Occipital lobe (tissue), 2 donors: ENCODE results near the gene TCF7L1. TPM values are rescaled to one million over a fixed set of nuclear protein-coding genes. Genes with fewer than 3 reads are reported as not detected.

Source experiments
- DNase-seq: peaks from one replicate; lab custom pipeline; 2025; lab: John Stamatoyannopoulos, UW
- total RNA-seq: library from RNA; depleted of rRNA; stranded (reverse); fragments of >200 nt; gene quantifications from one replicate; pipeline ENCODE4 v1.2.3, GENCODE V29; 2014

Gene TCF7L1
- total RNA-seq, 1 donor from 2014 or later = 1.1 TPM

DNA sequence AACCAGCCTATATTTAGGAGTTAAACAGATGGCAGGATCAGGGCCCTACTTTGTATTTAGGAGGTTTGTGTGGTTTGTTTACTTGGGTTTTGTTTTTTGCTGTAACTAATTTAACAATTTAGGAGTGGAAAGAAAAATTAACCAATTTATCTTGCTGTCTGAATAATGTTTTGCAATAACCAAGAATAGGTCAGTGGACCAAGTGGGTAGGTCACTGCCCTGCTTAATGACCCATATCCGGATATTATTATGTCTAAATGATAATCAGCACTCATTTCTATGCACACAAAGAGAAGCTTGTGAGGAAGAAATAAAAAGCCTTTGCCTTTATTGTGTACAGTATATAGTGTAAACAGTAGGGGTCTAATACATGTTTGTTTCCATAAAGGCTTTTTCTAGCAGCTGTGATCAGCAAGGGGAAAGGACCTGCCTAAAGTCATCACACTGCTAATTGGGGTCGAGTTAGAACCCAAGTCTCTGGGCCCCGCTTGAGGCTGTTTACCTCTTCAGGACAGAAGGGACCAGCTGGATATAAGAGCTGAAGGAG is 118.0 kb downstream of the TCF7L1 start:
- no peak for DNase-seq

DNA sequence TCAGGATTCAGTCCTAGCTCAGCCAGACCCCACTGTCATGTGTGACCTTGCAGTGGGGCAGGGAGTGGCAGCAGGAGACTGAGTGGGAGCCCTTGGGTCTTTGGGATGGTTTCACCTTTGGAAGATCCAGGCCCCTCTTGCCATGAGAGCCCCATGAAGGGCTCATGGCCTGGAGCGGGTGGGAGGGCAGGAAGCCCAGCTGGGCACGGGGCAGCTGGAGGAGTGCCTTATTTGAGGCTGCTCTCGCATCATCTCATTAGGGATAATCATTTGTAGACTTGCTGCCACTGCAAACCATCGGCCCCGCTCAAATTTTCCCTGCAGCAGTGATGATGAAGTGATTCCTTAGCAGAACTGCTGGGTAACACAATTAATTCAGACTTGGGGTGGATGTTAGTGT is 120.7 kb downstream of the TCF7L1 start:
- no peak for DNase-seq

DNA sequence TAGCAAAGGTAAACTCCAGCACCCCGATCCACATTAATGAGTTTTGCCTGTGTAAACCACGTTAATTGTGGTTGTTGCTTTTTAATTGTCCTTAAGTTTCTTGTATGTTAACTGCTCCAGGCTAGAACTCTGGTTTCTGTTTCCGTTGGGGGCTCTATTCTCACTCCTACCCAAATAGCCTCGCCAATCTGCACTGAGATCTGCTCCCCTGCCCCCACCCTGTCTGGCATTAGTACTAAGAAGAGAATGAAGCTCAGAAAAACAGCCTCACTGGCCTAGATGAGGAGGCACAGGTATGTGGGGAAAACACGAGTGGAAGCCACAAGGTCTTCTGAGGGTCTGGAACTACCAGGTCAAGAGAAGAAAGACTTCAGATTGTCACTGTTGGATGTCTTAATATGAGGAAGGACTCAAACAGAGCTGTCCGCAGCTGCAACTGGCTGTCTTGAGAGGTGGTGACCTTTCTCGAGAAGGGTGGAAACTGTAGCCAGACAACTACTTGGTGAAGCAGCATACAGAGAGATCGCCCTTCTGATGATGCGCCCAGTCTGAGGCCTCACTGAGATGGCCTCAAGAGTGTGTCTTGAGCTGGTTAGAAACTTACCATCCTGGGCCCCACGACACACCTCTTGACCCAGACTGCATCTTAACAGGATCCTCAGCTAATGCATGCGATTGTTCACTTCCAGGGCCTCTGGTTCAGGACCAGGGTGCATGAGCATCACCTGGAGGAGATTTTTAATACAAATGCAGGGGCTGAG is 121.5 kb downstream of the TCF7L1 start:
- no peak for DNase-seq

DNA sequence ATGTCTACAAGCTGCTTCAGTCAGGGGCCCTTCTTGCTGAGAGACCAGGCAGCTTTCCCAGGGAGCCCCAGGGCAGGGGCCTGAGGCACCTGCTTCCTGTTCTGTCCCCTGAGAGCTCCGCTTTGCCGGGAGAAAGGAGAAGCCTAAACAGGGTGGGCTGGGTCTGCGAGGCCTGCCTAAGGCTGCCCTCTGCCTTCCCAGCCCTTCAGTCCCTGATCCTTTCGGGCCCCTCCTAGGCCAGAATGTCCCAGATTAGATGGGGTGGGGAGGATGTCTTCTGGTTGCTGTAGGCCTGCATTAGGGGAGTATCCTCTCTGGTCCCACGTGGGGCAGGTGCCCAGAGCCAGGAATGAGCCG is 122.2 kb downstream of the TCF7L1 start:
- DNase-seq = no peak

DNA sequence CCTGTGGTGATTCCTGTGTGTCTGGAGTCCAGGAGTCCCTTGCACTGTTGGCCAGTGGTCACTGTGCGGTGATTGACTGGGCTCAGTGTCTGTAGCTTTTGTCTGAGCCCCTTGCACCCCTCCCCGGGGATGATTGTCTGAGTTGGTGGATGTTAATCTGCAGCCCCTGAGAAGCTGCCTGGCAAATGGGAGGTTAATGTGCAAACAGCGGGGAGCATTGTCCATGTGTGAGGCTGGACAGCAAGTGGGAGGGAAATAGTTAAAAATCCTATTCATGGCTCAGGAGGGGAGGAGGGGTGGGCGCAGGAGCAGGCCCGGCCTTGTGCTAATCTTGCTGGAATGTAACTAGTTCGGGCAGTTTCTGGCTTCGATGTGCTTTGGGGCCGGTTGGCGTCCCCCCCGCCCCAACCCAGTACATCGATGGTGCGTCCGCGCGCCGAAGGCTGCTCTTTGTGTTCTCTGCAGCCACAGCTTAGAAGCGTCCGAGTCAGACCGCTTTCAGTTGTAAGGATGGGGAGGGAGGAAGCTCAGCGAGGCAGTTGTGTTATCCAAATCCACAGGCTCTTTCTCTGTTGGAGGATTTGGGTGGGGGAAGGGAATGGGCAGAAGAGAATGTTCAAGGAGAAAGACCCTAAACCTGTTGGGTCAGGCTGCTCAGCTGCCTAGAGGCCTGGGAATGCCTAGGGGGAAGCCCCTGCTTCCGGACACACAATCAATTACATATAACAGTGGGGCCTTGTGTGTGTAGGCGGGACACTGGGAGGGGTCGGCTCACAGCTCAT is 122.8 kb downstream of the TCF7L1 start:
- DNase-seq = no peak

DNA sequence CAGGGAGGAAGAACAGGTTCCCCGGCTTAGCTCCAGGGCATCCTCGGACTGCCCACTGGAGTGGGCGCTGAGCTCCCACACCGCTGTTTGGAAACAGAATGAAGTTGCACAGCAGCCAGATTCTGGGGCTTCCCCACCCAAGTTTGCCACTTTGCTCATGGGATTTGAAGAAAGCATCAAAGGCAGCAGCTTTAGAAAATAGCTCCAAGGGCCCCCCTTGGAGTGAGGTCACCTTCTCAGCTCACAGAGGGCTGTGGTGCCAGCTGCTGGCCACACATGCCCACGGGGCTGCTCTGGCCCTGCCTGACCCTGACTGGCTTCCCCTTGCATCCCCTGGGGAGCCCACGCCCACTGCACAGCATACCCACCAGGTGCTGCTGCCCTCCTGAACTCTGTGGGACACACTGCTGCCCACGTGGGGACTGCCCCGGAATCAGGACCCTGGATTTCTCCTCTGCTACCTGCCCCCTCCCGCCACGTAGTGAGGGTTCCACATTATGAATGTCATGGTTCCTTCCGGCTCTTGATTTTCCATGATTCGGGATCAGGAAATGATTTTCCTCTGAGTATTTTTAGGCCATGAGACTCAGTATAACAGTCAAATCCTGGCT is 124.3 kb downstream of the TCF7L1 start:
- DNase-seq = no peak

DNA sequence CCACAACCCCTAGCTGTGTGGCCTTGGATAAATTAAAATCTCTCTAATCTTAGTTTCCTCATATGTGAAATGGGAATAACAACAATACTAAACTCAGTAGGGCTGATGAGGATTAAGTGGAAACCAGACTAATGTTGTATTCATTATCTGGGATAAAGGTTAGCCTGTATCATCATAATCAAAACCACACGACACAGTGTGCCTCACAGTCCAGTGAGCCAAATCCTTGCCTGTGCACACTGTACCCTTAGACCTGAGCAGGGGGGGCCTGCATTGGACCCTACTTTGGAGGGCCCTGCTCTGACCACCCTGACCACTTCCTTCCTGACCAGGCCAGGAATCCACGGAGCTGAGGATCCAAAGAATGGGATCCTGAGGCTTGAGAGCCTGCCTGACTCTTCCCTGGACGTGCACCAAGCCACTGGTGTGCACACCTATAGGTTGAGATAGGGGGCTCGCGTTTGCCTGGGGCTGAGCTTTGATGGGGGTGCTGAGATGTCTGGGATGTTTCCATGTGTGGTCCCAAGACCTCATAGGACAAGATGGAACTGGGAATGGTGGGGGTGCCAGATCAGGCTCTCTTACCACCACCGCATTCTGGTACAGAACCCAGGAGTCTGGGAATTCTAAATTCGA is 124.9 kb downstream of the TCF7L1 start:
- no peak for DNase-seq

DNA sequence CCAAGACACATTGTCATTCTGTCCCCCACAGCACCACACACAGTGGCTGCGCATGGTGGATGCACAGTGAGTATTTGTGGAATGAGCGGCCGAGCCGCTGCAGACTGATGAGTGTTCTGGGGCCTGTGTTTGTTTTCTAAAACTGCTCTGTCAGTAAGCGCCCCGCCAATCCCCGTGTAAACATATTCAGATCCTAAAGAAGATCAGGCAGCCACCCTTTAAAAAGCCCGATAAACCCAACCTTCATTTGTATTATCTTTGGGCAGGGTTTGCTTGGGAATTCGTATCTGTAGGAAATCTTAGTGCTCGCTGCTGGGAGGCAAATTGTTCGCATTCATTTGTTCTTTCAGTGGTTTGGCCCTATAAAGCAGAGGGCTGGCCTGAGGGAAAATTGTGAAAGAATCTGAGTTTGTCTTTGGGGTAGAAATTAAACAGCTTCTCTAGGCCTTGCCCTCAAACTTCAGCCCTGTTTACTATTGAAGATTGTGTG is 126.0 kb downstream of the TCF7L1 start:
- DNase-seq = no peak

DNA sequence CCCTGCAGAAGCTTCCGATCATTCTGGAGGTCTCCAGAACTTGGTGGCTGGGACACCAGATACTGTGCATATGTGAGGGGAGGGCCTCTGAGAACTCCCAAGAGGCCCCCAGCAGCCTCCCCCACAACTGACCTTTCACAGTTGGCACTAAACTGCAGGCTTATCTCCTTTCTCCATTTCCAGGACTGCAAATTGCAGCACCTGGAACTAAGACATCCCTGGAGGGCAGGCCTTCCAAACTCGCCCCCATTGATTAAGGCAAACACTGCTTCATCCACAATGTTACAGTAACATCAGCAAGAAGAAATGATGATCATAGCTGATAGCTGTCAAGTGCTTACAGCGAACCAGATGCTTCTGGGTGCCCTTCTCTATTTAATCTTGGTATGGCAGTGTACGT is 126.7 kb downstream of the TCF7L1 start:
- DNase-seq = no peak

DNA sequence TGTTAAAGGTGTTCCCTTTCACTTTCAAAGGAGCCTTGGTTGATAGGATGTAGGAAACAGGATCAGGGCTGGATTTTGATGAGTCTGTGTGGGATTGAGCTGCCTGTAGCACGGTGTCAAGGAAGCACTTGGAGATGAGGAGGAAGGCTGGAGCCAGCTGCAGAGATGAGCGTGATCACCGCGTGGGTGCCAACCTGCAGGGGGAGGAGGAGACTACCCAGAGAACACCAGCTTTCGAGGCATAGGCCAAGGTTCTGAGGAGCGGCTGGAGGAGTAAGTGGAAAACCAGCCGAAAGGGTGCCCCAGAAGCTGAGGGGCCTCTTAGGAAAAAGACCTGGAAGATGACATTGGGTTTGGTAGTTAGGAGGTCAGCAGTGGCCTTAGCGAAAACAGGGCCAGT is 130.4 kb downstream of the TCF7L1 start:
- no peak for DNase-seq

DNA sequence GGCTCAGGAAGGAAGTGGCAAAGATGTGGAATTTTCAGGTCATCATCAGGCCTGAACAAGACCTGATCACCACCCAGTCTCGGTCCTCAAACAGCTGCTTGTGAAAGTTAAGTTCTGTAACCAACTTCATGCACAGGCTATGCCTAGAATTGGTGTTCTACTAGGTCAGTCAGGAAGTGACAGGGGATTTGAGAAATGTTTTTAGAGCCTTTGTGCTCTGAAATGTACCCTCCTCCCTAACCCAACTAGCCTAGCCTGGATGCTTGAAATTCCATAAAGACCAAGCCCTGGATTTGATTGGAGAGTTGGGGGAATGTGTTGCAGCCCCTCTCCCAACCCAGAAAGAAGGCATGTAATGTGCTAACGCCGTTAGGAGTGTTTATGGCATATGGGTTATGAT is 131.3 kb downstream of the TCF7L1 start:
- no peak for DNase-seq

DNA sequence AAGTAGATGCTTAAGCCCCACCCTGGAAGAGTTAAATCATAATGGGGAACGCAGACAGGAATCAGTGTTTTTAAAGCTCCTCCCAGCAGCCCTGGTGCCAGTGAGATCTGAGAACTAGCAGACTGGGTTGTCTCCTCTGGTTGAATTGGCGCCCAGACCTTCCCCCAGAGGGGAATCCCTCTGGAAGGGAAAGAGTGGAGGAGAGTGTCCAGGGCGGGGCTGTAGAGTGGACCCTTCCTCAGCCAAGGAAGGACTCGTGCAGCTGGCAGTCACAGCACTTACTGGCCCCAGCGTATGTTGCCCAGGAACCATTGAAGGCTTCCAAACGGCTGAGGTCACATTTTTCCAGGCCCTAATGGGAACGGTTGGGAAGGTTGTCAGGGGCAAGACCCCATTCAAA is 132.1 kb downstream of the TCF7L1 start:
- no peak for DNase-seq

DNA sequence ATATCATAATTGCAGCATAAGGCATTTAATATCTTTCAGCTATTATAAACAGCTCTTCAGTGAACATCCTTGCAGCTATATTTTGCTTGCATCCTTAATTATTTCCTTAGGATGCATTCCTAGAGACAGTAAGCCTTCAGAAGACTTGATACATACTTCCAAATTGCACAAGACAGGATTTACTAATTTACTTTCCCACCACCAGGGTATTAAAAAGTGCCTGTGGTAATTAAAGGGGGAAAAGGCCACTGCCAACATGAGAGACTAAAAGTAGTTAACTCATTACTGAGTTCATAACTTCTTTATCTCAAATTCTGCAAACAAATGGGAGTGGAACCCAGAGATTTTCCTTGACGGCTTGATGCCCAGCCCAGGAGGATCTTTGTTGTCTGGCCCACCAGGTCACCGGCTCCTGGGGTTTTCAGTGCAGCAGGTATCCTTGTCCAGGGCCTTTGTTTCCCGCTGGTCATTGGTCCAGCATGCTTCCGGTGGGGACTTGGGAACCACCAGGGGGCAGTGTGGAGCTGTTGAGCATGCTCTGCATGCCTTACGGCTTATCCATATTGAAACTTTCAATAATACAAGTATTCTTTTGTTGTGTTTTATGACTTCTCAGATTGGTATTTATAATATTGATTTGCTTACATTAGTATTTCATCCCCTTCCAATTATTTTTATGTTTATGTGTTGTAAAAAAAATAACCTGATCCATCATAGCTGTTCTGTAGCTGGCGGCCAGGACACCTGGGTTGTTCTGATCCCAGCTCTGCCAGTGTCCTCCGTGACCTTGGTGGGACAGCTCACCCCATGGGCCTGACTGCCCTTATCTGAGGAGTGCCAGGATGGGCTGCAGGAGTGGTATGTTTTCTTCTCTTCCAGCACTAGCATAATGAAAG is 133.2 kb downstream of the TCF7L1 start:
- DNase-seq = no peak

DNA sequence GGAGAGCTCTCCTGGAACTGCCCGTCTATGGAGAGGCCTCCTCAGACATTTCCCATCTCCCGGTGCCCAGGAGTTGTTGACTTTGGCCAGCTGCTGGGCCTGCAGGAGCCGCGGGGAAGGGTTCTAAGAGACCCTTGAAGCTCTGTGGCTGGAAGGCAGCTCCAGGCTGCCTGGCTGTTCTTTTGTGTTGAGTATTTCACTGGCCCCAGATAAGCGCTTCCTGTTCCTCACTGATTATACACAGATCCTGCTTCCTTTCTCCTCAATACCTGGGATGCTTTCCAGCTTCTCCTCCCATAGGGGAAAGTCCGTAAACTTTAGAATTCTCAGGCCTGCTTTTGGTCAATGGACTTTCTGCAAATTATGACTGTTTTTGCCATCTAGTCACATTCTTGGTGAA is 136.8 kb downstream of the TCF7L1 start:
- no peak for DNase-seq

DNA sequence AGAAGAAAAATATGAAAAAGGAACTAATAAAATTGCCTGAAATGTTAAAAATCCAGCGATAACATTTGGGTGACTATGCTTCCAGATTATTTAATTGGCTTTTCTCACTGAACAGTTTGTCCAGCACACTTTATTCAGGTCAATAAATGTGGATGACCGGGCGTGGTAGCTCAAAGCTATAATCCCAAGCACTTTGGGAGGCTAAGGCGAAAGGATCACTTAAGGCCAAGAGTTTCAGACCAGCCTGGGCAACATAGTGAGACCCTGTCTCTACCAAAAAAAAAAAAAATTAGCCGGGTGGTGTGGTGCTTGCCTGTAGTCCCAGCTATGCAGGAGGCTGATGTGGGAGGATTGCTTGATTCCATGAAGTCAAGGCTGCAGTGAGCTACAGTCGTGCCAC is 139.2 kb downstream of the TCF7L1 start:
- no peak for DNase-seq

DNA sequence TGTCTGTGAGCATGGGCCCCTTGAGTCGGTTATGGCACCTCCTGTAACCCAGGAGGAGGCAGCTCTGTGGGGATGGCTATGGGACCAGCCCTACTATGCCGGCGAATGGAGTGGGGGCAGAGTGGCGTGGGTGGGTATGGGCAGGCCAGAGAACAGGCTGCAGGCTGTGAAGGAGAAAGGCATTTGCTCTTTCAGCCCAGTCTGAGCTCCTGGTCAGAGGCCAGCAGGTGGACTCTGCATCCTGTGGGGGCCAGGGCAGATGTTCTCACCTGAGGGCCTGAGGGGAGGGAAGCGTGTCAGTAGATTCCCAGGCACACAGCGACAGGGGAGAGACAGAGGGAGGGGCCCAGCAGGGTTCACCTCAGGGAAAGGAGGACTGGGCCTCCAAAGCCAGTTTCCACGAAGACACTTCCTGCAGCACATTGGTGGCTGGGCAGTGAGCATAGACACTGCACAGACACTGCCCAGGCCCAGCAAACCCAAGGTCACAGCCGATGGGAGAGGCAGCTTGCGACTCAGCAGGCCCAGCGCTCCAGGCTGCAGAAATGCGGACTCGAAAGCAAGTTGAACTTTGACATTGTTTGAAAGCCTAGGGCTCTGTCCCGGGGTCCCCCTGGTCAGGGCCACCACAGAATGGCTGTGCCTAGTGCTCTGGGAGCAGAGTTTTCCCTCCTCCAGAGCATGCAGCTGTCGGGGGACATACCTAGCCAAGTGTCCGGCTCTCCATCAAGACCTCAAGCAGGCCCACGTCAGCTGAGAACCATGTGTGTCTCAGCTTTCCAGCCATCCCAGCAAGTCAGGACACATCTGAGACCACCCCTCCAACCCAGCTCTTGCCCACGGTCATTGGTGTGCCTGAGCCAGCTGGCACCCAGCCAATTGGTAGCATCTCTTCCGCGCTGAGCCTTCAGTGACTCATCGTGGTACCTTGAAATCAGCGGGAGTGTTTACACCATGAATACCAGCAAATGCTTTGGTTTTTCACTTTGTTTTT is 140.8 kb downstream of the TCF7L1 start:
- DNase-seq = no peak

DNA sequence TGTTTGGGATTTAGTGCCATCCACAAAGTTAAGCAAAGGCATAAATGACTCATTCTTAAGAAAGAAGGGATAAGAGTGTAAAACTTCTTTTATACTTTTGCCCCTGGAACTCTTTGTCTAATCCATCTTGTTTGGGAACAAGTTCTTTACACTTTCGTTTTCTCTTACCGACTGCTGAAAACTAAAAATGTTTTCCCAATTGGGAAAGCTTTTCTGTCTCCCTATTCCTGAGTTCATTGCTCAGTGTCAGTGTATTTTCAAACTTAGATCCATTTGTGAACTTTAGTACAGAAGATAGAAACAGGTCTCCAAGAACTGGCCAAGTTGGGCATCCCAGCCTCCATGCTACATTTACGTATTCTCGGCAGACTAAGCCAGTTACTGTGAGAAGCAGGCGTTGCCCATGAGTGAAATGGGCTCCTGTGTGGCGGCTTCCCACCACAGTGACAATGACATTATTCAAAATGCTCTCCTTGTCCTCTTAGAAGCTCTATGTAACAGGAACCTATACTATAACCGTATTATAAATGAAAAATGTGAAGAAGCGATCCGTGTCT is 142.9 kb downstream of the TCF7L1 start:
- no peak for DNase-seq

DNA sequence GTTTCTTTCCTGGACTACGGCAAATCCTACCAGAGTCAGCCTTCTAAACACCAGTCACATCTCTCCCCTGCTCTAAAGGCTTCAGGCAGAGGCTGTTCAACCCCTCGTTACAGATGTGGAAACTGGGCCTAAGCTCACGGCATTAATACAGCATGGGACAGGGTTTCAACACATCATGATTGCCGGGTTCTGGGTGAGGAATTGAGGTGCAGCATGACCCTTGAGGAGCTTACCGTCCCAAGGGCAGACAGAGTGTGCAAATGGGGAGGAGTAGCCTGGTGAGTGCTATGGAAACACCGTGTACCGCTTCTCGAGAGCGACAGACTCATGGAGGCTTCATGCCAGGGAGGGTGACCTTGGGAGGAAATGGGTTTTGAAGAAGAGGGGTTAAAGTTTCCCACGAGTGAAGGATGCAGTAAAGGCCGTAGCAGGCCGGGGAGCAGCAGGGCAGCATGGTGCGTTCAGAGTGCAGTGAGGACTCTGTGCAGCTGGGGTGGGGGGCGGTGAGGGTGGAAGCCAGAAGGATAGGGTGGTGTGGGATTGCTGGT is 143.5 kb downstream of the TCF7L1 start:
- DNase-seq = no peak
